Measurements from ENCODE around the gene TERB1. TPM values are rescaled to one million over a fixed set of nuclear protein-coding genes. Genes with fewer than 3 reads are reported as not detected.

TERB1 gene, protein sequence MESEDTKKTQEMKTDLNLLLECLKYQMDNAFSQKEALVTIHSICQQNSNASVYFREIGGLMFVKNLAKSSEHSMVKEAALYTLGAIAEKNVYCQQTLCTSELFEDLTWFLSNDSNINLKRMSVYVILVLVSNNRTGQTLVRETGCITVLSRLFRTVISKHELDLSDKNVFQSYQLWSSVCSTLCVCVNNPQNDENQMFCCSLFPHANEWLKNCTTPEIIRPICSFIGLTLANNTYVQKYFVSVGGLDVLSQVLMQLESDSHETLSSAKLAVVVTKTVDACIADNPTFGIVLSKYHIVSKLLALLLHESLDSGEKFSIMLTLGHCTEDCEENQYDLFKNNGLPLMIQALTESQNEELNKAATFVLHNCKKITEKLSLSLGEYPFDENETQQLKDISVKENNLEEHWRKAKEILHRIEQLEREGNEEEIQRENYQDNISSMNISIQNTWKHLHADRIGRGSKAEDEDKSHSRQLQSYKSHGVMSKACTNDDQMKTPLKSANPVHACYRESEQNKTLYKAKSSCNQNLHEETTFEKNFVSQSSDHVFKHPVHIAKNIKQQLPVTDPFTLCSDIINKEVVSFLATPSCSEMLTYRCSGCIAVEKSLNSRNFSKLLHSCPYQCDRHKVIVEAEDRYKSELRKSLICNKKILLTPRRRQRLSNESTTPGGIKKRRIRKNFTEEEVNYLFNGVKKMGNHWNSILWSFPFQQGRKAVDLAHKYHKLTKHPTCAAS
- total RNA-seq: 0.15 and 0.35 TPM in 2 replicates

DNA sequence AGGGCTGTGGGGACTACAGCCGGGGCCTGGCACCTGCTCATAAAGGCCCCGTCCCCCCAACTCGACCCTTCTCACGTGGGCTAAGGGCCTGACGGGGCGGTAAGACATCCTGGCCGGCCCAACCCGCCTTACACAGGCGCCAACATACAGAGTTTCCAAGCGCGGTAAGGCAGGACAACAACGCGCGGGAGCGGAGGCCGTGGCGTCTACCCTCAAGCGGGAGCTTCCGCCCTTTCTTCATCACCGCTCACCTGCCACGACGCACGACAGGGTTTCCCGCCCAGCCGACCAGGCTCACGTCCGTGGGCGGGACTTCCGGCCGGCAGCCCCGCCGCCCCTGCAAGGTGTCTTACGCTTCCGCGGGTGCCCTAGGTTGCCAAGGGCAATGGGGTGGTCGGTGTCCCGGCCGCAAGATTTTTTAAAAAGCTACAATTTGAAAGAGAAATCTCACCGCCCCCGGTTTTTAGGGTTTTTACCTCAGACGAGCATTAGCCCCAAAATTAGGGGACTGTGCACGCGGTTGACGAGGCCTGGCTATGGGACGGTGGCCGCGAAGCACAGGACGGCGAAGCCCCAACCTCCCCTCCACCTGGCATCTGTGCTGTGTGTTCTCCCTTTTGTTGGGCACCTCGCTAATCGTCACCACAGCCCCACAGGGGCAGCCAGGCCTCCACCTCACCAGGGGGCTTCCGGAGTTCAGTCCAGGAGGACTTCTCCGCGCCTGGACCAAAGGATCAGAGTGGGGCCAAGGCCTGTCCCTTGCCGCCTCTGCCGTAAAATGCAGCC, at the start of gene TERB1:
Gene TERB1 (minus strand): TSS at position 265 of the 786 bp plus-strand sequence. CDS start 4,786 bp downstream, outside the sequence.
- no peak for DNase-seq (ENCODE audit: low read depth)

DNA sequence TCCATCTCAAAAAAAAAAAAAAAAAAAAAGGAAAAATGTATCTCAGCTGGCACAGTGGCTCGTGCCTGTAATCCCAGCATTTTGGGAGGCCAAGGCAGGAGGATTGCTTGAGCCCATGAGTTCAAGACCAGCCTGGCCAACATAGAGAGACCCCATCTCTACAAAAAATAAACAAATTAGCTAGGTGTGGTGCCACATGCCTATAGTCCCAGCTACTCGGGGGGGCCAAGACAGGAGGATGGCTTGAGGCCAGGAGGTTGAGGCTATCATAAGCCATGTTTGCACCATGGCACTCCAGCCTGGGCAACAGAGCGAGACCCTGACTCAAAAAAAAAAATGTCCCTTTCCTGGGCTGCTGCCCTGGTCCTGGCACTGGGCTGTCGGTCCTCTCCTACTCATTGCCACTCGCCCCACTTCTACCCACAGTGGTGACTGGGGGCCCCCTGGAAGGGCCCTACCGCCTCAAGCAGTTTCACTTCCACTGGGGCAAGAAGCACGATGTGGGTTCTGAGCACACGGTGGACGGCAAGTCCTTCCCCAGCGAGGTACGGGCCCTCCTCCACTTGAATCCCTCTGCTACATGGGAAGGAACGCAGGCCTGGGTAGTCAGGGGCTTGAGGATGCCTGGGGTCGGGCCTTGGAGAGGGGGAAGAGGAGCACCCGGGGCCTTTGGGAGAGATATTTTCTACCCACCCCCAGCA, 48.9 kb upstream of the TERB1 start:
- DNase-seq (ENCODE audit: low read depth): no peak

DNA sequence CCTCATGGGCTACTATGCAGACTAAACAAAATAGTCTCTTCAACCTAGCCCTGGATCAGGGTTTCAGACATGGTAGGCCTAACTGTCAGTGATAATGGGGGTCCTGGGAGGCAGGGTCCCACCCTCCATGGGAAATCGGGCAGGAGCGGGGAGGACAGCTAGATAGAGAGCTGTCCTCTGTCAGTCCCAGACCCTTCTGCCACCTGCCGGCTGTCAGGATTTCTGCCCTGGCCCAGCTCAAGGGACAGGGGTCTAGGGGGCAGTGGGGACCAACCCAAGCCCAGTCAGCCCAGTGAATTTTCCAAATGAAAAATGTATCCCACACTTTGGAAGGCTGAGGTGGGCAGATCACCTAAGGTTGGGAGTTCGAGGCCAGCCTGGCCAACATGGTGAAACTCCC, 48.2 kb upstream of the TERB1 start:
- no peak for DNase-seq (ENCODE audit: low read depth)

DNA sequence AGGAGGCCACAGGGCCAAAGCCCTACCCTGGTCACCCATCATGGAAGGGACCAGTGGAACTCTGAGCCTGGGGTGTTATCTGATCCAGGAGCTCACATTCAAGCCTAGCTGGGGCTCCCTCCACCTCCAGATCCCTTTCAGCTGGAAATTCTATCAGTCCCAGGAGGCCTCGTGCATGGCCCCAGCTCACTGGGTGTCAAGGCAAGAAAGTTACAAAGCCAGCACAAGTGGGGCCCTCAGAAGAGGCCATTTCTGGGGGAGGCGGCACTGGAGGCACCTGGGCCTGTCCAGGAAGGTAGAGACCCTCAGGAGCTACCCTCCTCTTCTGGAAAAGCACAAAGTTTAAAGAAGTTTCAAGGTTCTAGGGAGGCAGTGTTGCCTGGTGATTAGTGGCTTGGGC, 47.6 kb upstream of the TERB1 start:
- DNase-seq (ENCODE audit: low read depth): no peak

DNA sequence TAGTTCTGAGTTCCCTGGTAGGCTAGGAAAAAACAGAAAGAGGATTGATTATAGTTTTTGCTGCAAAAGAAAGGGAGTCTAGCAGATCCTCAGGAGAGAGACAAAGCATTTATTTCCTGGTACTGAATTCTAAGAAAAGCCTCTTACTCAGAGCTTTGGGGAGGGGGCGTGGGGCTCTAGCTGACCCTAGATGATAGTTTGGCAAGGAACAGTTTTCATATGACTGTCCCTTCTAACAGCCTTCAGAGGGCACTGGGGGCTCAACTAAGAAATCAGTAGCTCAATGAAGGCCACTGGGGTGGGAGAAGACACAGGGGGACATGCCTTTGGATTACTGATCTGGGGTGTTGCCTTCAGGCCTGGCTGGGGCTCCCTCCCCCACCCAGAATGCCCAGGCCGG, 46.8 kb upstream of the TERB1 start:
- DNase-seq (ENCODE audit: low read depth): no peak

DNA sequence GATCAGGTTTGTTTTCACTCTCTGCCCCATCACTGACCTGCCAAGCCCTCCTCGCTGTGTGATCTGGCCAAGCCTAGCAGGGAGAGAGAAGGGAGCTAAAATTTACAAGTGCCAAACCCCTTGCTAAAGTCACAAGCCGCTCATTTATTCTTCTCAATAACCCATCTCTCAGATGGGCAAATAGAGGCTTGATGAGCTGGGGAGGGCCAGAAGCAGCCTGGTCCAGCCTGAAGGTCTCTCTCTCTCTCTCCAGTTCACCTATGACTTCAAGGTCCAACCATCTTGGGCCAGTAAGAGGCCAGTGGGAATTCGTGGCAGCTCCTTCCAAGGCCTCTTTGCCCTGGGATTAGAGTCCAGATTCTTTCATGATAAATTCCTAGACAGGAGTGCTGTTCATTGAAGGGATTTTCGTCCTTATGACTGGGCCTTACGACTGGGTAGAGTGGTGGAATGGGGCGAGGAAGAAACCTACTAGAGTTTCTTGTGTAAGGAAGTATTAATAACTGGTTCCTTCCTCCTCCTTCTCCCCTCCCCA, 46.2 kb upstream of the TERB1 start:
- DNase-seq (ENCODE audit: low read depth): no peak

DNA sequence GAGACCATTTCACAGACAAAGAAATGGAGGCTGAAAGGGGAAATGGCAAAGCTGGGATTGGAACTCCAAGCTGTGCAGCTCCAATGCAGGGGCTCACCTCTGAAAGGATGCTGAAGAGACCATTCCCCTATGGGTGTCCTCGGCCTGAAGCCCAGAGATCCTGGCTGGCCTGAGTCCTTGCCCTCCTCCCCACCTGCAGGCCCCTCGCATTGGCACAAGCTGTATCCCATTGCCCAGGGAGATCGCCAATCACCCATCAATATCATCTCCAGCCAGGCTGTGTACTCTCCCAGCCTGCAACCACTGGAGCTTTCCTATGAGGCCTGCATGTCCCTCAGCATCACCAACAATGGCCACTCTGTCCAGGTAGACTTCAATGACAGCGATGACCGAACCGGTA, 45.4 kb upstream of the TERB1 start:
- no peak for DNase-seq (ENCODE audit: low read depth)

DNA sequence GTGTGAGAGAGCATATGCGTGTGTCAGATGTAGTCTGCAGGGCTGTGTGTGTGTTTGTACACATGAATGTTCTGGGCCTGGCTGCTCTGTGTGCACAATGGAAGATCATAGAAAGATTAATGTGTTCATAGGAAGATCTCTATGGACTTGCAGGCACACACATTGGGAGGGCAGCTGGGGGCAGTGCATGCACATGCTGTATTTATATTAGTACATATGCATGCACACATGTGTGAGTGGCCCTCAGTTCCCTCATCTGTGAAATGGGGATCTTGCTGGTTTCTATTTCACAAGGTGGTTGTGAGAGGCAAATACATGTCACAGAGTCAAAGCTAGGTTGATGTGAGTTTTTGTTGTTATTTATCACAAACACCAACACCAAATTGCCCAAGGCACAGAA, 44.9 kb upstream of the TERB1 start:
- no peak for DNase-seq (ENCODE audit: low read depth)

DNA sequence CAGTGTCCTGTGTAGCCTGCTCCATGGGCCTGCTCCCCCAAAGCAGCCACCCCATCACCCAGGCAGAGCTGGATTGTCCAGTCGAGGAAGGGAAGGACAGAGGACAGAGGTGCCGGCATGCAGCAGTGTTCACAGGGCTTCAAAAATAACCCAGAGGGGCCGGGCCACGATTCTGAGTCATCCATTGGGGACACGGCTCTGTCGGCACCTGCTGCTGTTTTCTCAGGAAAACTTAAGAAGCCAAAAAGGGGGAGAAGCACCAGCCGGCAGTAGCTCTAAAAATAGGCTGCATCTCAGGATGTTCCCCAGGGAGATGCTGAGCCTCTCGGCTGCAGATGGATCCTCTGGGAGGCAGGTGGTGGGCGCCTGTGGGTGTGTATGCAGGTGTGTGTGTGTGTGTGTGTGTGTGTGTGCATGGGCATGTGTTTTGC, 44.4 kb upstream of the TERB1 start:
- no peak for DNase-seq (ENCODE audit: low read depth)

DNA sequence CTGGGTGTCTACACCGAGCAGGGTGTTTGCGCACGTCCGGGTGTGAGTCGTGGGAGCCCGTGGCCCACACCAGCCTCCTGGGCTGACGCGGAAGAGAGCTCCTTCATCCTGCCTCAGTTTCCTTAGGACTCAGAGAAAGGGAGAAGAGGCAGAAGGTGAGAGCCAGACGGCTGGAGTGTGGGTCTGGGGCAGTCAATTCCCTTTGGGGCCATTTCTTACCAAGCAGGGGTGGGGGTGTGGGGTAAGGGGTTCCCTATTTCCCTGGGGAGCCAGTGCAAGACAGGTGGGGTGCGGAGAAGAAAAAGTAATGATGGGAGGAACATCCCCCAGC, 43.7 kb upstream of the TERB1 start:
- DNase-seq (ENCODE audit: low read depth): no peak

DNA sequence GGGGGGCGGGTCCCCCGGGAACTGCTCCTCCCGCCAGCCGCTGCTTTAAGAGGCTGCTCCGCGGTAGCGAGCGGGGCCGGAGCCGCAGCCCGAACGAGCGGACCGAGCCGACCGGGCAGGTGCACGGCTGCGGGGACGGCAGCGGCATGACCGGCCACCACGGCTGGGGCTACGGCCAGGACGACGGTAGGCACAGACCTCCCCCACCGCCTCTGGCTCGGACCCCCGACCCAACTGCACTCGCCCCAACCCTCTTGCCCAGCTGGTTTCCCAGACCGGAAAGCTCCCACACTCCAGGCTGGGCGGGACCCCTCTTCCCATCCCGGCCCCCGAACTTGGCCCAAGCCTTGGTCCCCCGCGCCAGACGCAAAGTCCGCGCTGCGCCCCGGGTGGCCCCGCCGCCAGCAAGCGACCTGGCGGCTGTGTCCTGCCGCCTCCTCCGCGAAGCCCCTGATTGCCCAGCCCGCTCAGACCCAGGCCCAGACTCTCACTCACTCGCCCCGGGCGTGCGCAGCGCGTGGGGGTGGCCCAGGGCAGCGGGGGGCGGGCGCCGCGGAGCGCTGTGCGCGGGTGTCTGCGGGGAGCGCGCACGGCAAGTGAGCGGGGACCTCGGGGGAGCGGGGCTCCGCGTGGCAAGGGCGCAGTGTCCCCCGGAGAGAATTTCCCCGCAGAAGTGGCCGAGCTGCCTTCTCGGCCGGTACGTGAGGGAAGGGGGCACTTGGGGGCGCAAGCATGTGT, 43.1 kb upstream of the TERB1 start, which contains the start of gene CA7:
Gene CA7 (plus strand): TSS at position 73 of the 738 bp plus-strand sequence. CDS start 74 bp downstream, at position 147.
- no peak for DNase-seq (ENCODE audit: low read depth)

DNA sequence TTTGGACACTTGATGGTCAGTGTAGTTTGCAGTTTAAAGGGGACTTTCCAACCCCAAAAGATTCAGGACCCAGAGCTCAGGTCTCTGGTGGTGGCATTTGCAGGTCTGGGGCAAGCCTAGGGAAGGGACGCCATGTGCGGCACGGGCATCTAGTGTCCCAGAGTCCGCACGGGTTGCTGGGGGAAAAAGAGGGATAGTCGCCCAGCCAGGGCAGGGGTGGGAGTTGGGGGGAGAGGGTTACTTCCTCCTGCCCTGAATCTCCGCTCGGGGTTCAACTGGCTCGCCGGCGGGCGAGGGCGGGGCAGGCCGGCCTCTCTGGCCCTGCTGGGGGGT, 42.6 kb upstream of the TERB1 start:
- no peak for DNase-seq (ENCODE audit: low read depth)

DNA sequence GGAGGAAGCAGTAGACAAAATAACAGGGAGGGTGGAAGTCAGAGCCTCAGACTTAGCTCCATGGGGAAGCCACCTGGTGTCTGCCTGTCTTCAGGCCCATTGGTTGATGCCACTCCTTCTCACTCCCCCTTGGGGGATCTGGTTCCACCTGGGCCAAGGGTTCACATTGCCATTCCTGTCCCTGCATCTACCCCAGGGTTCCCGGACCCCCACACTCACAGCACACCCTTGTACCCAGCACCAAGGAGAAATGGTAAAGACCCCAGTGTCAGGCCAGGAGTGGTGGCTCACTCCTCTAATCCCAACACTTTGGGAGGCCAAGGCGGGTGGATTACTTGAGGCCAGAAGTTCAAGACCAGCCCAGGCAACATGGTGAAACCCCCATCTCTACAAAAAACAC, 41.8 kb upstream of the TERB1 start:
- DNase-seq (ENCODE audit: low read depth): no peak

DNA sequence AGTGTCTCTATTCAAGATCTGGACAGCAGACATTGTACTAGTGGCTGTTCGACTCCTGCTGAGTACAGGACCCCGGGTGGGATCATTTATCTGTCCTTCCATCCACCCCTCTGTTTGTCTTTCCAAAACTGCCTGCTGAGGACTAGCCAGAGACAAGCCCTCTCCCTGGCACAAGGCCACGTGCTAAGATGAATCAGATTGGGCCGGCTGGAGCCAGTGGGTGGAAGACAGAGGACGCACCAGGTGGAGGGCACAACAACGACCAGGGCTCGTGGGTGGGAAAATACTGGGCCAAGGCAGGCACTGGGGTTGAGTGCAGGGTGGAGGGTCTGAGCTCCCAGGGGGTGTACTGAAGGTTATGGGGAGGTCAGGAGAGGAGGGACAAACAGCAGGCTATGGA, 41.4 kb upstream of the TERB1 start:
- DNase-seq (ENCODE audit: low read depth): no peak

DNA sequence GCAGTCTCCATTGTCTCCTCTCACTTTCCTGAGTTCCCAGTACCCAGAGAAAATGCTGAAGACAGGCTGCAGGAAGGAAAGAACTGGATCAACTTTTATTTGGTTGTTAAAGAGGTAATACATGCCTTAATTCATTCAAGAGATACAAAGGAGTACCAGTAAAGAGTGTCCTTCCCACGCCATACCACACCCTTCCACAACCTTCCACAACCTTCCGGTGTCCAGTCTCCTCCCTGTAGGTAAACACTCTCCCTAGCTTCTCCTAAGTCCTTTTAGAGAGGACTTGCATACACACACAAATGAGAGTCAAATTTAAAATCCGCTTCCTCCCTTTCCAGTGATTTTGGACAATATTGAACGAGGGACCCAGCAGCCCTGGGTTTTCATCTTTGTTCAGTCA, 40.0 kb upstream of the TERB1 start:
- no peak for DNase-seq (ENCODE audit: low read depth)

DNA sequence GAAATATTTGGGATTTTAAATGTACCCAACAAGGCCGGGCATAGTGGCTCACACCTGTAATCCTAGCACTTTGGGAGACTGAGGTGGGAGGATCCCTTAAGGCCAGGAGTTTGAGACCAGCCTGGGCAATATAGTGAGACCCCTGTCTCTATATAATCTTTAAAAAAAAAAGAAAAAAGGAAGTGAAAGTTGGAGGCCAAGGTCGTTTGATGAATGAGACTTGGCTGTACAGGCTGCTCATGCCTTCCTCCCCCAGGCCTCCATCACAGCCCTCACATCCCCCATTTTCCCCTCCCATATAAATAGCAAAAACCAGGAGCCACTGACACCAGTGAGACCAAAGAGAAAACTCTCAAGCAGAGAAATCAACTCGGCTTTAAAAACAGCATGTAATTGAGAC, 39.5 kb upstream of the TERB1 start:
- no peak for DNase-seq (ENCODE audit: low read depth)

DNA sequence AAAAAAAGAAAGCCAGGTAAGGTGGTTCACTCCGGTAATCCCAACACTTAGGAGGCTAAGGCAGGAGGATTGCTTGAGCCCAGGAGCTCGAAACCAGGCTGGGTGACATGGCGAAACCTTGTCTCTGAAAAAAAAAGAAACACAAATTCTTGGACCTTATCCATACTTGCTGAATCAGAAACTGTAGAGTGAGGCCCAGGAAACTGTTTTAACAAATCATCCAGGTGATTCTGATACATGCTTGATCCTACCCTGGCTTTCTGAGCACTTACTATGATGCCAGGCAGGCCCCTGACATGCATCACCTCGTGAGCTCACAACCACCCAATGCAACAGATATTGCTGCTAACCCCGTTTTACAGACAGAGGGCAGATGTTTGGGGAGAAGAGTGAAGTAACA, 33.4 kb upstream of the TERB1 start:
- DNase-seq (ENCODE audit: low read depth): no peak

DNA sequence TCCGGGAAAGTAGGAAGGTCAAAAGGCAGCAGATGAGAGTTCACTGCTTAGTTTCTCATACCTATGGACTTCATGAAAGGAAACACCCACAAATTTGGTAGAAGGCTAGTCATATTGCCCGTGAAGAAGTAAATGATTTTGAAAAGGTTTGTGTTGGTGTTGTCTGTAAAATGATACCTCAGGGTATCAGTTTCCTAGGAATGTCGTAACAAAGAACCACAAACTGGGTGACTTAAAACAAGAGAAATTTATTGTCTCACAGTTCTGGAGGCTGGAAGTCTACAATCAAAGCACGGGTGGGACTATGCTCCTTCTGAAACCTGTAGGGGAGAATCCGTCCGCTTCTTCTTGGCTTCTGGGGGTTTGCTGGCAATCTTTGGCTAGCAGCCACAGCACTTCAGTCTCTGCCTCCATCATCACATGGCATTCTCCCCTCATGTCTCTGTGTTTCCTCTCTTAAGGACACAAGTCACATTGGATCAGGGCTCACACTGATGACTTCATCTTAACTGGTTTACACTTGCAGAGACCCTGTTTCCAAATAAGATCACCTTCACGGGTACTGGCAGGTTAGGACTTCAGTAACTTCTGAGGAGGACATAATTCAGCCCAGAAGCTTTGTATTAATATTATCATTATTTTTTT, 31.4 kb upstream of the TERB1 start:
- peak; percentile 51 for DNase-seq (ENCODE audit: low read depth)

DNA sequence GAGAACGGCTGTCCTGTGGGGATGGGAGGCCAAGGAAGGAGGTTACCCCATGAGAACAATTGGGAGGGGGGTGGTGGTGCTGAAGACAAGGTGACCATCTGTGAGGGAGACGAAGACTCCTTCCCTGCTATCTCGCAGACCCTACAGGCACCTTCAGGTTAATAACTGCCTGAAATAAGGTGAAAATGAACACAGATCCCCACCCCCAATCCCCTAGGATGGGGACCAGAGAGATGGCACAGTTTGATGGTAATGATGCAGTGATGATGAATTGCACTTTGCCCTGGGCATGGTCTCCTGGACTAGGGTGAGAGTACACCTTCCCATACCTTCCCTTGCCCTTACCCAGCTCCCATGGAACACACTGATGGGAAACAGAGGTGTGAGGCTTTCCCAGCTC, 30.8 kb upstream of the TERB1 start:
- DNase-seq (ENCODE audit: low read depth): no peak
